GM13977 (cell line): Measurements from ENCODE around the gene NUDT14.
A peak's percentile ranks its signal among the peaks of the same experiment; 100 is the strongest.

ENCODE experiments used
- DNase-seq: peaks from one replicate; pipeline ENCODE4 v3.0.0; 2012; ENCODE audit warnings: low spot score
- CTCF ChIP-seq: IDR thresholded peaks from 2 replicates; pipeline ENCODE4 v1.5.1; 2012; ENCODE audit warnings: mild to moderate bottlenecking, control low read depth; ENCODE audit not compliant: insufficient read depth; ENCODE audit errors: extremely low read depth, missing control alignments
- in situ Hi-C: fragments of 300-500 bp; cut with MboI; formaldehyde crosslinking; loops from one replicate; pipeline ENCODE4 v1.12.0; 2022; ENCODE audit warnings: low sequenced_read_pairs, low pct_unique_long_range_greater_than_20kb, mixed read lengths, inconsistent platforms; ENCODE audit not compliant: unreplicated experiment

Gene NUDT14

DNA sequence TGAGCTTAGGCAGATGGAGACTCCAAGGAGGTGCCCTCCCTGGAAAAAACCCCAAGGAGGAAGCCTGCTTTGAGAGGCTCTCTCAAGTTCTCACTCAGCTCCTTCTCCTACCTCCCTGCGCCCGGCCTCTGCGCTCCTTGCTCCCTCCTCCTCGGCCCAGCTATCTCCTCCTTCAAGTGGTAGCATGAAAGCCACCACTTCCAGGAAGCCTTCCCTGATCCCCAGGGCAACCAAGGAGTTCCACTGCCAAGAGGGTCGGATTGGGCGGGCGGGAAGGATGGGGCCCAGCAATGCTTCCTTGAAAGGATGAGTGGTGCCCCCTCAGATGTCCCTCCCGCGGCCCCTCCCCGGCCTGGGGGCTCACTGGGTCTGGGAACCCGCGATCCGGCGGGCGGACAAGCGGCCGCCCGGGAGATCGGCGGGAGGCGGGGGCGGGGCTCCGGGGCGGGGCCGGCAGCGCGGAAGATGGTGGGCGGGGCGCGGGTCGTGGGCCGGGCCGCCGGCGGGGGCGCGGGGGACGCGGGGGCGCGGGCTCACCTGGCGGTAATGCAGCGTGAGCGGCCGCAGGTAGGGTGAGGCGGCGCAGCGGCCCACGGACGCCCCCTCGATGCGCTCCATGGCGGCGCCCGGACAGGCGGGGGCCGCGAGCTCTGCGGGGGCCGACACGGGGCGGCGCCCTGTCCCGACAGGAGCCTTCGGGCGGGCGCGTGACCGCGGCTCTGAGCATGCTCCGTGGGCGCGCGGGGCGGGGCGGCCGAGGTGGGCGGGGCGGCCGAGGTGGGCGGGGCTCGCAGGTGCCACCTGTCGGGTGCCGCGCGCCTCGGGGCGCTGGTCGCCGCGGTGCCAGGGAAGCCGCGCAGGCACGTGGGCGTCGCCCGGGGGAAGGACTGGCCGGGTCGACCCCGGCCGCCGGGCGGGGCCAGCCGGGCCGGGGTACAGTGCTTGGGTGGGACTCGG is at the start of gene NUDT14:
Gene NUDT14, minus strand, starts transcription at position 721 of the 957 bp plus-strand sequence. Its CDS starts 103 bp downstream, at position 618.
- no peak for TF ChIP-seq CTCF
- in situ Hi-C loops = no loop called here
- DNase-seq = peak; percentile 99

DNA sequence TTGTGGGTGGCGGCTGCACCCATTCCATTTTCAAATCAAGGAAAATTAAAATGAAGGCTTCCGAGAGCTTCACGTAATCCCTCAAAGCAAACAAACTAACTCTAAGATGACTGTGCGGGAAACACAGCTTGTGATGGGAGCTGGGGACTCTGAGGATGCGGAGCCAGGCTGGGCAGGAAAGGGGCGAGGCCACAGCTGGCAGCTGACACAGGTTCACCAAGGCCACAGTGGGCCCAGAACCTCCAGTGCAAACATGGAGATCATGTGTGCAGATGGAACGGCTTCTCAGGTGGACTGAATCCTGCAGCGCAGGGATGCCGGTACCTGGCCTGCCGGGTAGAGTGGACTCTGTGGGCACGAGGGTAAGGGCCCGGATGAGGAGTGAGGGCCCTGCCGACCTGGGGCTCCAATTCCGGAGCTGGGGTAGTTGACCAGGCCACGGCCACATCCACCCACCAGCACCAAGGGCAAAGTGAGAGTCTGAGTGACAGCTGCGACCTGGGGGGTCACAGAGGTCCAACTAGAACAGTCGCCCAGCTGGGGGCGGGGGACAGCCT is 48.1 kb upstream of the NUDT14 start:
- in situ Hi-C loops = no loop called here
- DNase-seq = no peak
- no peak for TF ChIP-seq CTCF

GRCh38 chr14:105228562-105228961 is 47.5 kb upstream of the NUDT14 start:
- in situ Hi-C loops = no loop called here
- DNase-seq = no peak
- no peak for TF ChIP-seq CTCF

DNA sequence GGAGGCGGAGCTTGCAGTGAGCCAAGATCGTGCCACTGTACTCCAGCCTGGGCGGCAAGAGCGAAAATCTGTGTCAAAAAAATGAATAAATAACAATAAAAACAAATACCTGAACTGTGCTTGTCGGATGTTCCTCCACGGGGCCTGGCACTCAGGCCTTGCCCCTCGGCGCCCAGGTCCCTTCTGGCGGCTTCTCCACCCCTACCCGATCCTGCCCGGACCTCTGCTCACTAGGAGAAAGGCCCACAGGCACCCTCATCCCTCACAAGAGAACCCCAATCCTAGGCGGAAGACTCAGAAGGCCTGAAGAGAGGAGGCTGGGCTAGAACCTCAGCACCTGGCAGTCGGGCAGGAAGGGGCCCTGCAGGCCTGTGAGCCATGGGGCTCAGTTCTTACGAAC is 46.2 kb upstream of the NUDT14 start:
- TF ChIP-seq CTCF = no peak
- in situ Hi-C loops = no loop called here
- DNase-seq = no peak

- TF ChIP-seq CTCF = no peak
- in situ Hi-C loops = no loop called here
- DNase-seq = no peak
Observed at GRCh38 chr14:105226198-105226597, 45.1 kb upstream of the NUDT14 start.

GRCh38 chr14:105224845-105225570 is 43.9 kb upstream of the NUDT14 start:
- DNase-seq = no peak
- in situ Hi-C loops = no loop called here
- no peak for TF ChIP-seq CTCF
